Mucosa of stomach (tissue), 1 donor: ENCODE data around the gene RNU6-9.

Experiments
- H3K27me3 ChIP-seq: one replicate; pipeline ENCODE4 v1.7.0; 2013; ENCODE audit warnings: mild to moderate bottlenecking, low read length; ENCODE audit not compliant: control insufficient read depth, insufficient read depth
- H3K36me3 ChIP-seq: one replicate; pipeline ENCODE4 v1.7.0; 2013; ENCODE audit warnings: low read length; ENCODE audit not compliant: control insufficient read depth, insufficient read depth
- H3K4me1 ChIP-seq: one replicate; pipeline ENCODE4 v1.7.0; 2013; ENCODE audit warnings: mild to moderate bottlenecking, low read length; ENCODE audit not compliant: control insufficient read depth, insufficient read depth
- H3K4me3 ChIP-seq: one replicate; pipeline ENCODE4 v1.7.0; 2013; ENCODE audit warnings: low read length
- H3K9ac ChIP-seq: one replicate; pipeline ENCODE4 v1.7.0; 2013; ENCODE audit warnings: mild to moderate bottlenecking, low read length, moderate library complexity
- H3K9me3 ChIP-seq: one replicate; pipeline ENCODE4 v1.7.0; 2013; ENCODE audit warnings: mild to moderate bottlenecking, low read length, moderate library complexity; ENCODE audit not compliant: control insufficient read depth
- donor health status: Pancreatic carcinoma.

RNU6-9 gene

DNA sequence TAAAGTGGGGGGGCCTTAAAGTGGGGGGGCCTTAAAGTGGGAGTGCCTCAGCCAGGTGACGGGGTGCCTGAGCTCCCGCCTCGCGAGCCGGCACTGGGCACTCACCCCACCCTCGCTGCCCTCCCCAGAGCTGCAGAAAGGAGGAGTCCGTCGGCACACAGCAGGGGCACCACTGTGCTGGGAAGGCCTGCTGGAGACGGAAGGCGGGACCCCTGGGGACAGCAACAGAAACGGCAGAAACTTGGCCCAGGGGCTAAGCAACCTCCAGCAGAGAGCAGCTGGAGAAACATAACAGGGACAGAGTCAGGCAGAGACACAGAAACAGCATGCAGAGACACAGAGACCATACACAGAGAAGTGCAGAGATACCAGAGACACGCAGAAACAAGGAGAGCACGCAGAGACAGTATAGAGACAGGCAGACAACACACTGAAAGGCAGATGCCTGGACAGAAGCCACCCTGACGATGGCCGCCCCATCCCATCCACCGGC, 25.9 kb upstream of the RNU6-9 start:
- no peaks in the 10 kb centered on the region for H3K9me3 ChIP-seq
- no peaks in the 10 kb centered on the region for H3K36me3 ChIP-seq
- no peak overlapping the region for H3K4me3 ChIP-seq
- peaks cover 30% of the 10 kb centered on the region for H3K4me1 ChIP-seq
- H3K27me3 ChIP-seq, result no peaks in the 10 kb centered on the region
- H3K9ac ChIP-seq, result no peak overlapping the region

GRCh38 chr19:867855-868457, 25.3 kb upstream of the RNU6-9 start:
- H3K9ac ChIP-seq, result no peak overlapping the region
- peaks cover 27% of the 10 kb centered on the region for H3K4me1 ChIP-seq
- H3K36me3 ChIP-seq, result no peaks in the 10 kb centered on the region
- no peak overlapping the region for H3K4me3 ChIP-seq
- H3K27me3 ChIP-seq, result no peaks in the 10 kb centered on the region
- H3K9me3 ChIP-seq, result no peaks in the 10 kb centered on the region

- Histone ChIP-seq H3K4me3 (no peak overlapping the region), H3K36me3 (no peaks in the 10 kb centered on the region), H3K4me1 (peaks cover 20% of the 10 kb centered on the region), H3K27me3 (no peaks in the 10 kb centered on the region), H3K9ac (no peak overlapping the region), H3K9me3 (no peaks in the 10 kb centered on the region)
Observed at GRCh38 chr19:868458-869244, 24.6 kb upstream of the RNU6-9 start.

- H3K9ac ChIP-seq, result no peak overlapping the region
- H3K4me1 ChIP-seq, result peaks cover 18% of the 10 kb centered on the region
- H3K27me3 ChIP-seq, result no peaks in the 10 kb centered on the region
- no peaks in the 10 kb centered on the region for H3K9me3 ChIP-seq
- H3K36me3 ChIP-seq, result no peaks in the 10 kb centered on the region
- no peak overlapping the region for H3K4me3 ChIP-seq
Observed at GRCh38 chr19:869245-870177, 23.8 kb upstream of the RNU6-9 start.

- Histone ChIP-seq H3K36me3 (no peaks in the 10 kb centered on the region), H3K27me3 (no peaks in the 10 kb centered on the region), H3K9me3 (no peaks in the 10 kb centered on the region), H3K4me1 (peaks cover 18% of the 10 kb centered on the region), H3K9ac (no peak overlapping the region), H3K4me3 (no peak overlapping the region)
Observed at GRCh38 chr19:870314-870713, 23.0 kb upstream of the RNU6-9 start.

DNA sequence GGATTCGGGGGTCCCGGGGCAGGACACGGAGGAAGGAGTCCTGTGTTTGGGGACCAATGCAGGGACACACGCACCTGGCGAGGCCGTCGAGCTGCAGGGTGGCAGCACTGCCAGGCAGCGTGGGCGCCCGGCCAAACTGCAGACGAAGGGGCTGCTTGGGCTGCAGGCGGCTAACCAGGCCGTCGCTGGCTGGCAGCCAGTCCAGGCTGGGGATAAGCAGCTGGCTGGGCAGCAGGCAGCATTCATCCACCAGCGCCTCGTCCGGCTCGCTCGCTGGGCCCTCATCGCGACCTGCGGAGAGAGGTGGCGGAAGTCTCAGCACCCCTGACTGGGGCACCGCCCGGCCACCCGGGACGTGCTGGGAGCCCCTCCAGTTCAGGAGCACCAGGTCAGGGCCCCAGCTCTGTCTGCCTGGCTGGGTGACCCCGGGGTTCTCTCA, 22.3 kb upstream of the RNU6-9 start:
- no peaks in the 10 kb centered on the region for H3K36me3 ChIP-seq
- peaks cover 18% of the 10 kb centered on the region for H3K4me1 ChIP-seq
- no peak overlapping the region for H3K9ac ChIP-seq
- H3K4me3 ChIP-seq, result no peak overlapping the region
- H3K27me3 ChIP-seq, result no peaks in the 10 kb centered on the region
- no peaks in the 10 kb centered on the region for H3K9me3 ChIP-seq

GRCh38 chr19:871446-872265, 21.6 kb upstream of the RNU6-9 start:
- Histone ChIP-seq H3K27me3 (no peaks in the 10 kb centered on the region), H3K9ac (no peak overlapping the region), H3K36me3 (no peaks in the 10 kb centered on the region), H3K4me1 (peaks cover 18% of the 10 kb centered on the region), H3K9me3 (no peaks in the 10 kb centered on the region), H3K4me3 (no peak overlapping the region)

- H3K4me3 ChIP-seq, result no peak overlapping the region
- H3K4me1 ChIP-seq, result peaks cover 18% of the 10 kb centered on the region
- H3K9ac ChIP-seq, result no peak overlapping the region
- no peaks in the 10 kb centered on the region for H3K9me3 ChIP-seq
- no peaks in the 10 kb centered on the region for H3K36me3 ChIP-seq
- no peaks in the 10 kb centered on the region for H3K27me3 ChIP-seq
Observed at GRCh38 chr19:872266-872951, 20.9 kb upstream of the RNU6-9 start.

DNA sequence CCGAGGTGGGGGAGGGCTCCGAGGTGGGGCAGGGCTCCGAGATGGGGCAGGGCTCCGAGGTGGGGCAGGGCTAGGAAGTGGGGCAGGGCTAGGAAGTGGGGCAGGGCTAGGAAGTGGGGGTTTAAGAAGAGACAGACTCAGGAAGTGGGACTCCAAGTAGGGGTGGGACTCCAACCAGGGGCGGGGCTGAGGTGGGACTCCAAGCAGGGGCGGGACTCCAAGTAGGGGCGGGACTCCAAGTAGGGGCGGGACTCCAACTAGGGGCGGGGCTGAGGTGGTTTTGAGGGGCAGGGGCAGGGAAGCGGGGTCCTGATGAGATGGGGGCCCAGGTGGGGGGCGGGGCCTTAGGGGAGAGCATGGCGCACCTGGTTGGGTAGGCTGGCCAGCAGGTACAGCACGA, 20.2 kb upstream of the RNU6-9 start:
- Histone ChIP-seq H3K27me3 (no peaks in the 10 kb centered on the region), H3K36me3 (no peaks in the 10 kb centered on the region), H3K9me3 (no peaks in the 10 kb centered on the region), H3K4me1 (peaks cover 18% of the 10 kb centered on the region), H3K9ac (no peak overlapping the region), H3K4me3 (no peak overlapping the region)

GRCh38 chr19:873561-874041, 19.7 kb upstream of the RNU6-9 start:
- Histone ChIP-seq H3K4me1 (peaks cover 18% of the 10 kb centered on the region), H3K36me3 (no peaks in the 10 kb centered on the region), H3K27me3 (no peaks in the 10 kb centered on the region), H3K9ac (no peak overlapping the region), H3K9me3 (no peaks in the 10 kb centered on the region), H3K4me3 (no peak overlapping the region)
